Measurements from ENCODE around the gene LPP. TPM values are rescaled to one million over a fixed set of nuclear protein-coding genes. Genes with fewer than 3 reads are reported as not detected.

LPP gene
- polyA plus RNA-seq, 1 experiment, result 60.0 TPM

GRCh38 chr3:188294113-188294512 lies 140.2 kb downstream of the LPP start:
- DNase-seq (ENCODE audit: low read depth), result no peak
- Histone ChIP-seq H3K36me3 (ENCODE audit: control insufficient read depth, insufficient read depth, low read length) (no peaks in the 10 kb centered on the region), H3K4me3 (ENCODE audit: low read depth, low read length) (no peak overlapping the region), H3K27me3 (ENCODE audit: control insufficient read depth, insufficient read depth, low read length) (no peaks in the 10 kb centered on the region)
- no peak for TF ChIP-seq CTCF (IDR thresholded peaks at IDR 0.05; ENCODE audit: insufficient read depth, low read depth, low read length)
- ChIA-PET CTCF (interaction anchor here (1.3 to 1.4 kb wide), 2 partner anchors 22 to 554 kb away, joined by 4 to 5 read pairs; no protein-coding TSS in a partner anchor), POLR2A (interaction anchor here (0.9 kb wide), 1 partner anchor 141 kb away, joined by 11 read pairs; no protein-coding TSS in a partner anchor)

DNA sequence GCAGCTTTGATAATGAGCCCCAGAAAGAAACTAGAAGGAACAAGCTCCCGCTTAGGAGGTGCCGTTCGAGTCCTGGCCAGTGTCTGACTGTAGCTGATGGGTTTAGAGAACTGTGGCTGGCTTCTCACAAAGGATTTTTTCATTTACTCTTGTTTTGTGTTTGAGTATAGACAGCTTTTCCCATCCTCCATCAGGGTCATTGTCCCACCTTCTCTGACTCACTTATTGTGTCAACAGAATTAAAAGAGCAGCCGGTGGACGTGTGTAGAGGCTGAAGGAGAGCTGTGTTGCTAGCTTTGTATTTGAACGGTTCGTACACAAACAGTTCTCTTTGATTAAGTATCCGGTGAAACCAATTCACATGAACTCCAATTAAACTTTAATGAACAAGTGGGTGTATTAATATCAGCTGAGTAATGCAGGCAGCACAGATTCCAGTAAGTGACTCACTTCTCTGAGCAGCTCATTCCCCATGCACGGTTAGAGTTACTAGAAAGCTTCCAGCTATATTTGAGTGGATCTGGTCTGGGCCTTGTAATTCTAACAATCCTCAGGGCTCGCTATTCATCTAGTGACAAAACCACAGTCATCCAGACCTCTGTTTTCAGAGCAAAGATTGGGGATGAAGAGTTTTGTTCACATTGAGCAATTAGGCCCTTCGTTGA lies 141.0 kb downstream of the LPP start:
- Histone ChIP-seq H3K36me3 (ENCODE audit: control insufficient read depth, insufficient read depth, low read length) (no peaks in the 10 kb centered on the region), H3K4me3 (ENCODE audit: low read depth, low read length) (no peak overlapping the region), H3K27me3 (ENCODE audit: control insufficient read depth, insufficient read depth, low read length) (no peaks in the 10 kb centered on the region)
- ChIA-PET POLR2A (interaction anchor here (0.6 to 0.9 kb wide), 3 partner anchors 12 to 329 kb away, joined by 3 to 11 read pairs (median 3); no protein-coding TSS in a partner anchor), CTCF (interaction anchor here (1.3 to 1.4 kb wide), 2 partner anchors 21 to 555 kb away, joined by 4 to 5 read pairs; no protein-coding TSS in a partner anchor)
- DNase-seq (ENCODE audit: low read depth), result peak; percentile 91
- TF ChIP-seq CTCF (IDR thresholded peaks at IDR 0.05; ENCODE audit: insufficient read depth, low read depth, low read length), result no peak

DNA sequence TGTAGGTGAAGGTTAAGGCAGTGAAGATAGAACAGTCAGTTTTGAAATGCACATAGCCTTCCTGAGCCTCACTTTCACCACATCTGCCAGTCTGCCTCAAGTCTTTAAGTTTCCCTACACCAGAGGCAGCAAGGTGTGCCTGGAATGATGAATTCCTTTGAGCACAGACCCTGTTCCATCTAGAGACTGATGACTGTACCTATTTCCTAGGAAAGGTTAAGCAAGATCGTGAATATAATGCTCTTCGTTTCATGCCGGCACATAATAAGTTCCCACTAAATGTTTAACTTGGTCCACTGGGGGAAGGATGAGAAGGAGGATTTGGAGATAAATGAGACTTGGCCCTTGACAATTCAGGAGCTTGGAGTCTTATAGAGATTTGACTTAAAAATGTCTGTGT lies 141.9 kb downstream of the LPP start:
- DNase-seq (ENCODE audit: low read depth), result no peak
- H3K36me3 ChIP-seq (ENCODE audit: control insufficient read depth, insufficient read depth, low read length), result no peaks in the 10 kb centered on the region
- H3K4me3 ChIP-seq (ENCODE audit: low read depth, low read length), result no peak overlapping the region
- no peaks in the 10 kb centered on the region for H3K27me3 ChIP-seq (ENCODE audit: control insufficient read depth, insufficient read depth, low read length)
- POLR2A ChIA-PET, result no interaction called here
- CTCF ChIA-PET, result interaction anchor here (0.8 kb wide), 1 partner anchor 556 kb away, joined by 3 read pairs; no protein-coding TSS in a partner anchor
- TF ChIP-seq CTCF (IDR thresholded peaks at IDR 0.05; ENCODE audit: insufficient read depth, low read depth, low read length), result no peak

- Histone ChIP-seq H3K36me3 (ENCODE audit: control insufficient read depth, insufficient read depth, low read length) (no peaks in the 10 kb centered on the region), H3K27me3 (ENCODE audit: control insufficient read depth, insufficient read depth, low read length) (no peaks in the 10 kb centered on the region), H3K4me3 (ENCODE audit: low read depth, low read length) (no peak overlapping the region)
- ChIA-PET CTCF (interaction anchor here (0.8 kb wide), 1 partner anchor 557 kb away, joined by 3 read pairs; no protein-coding TSS in a partner anchor), POLR2A (no interaction called here)
- no peak for TF ChIP-seq CTCF (IDR thresholded peaks at IDR 0.05; ENCODE audit: insufficient read depth, low read depth, low read length)
- DNase-seq (ENCODE audit: low read depth), result peak; percentile 32
These were observed 143.0 kb downstream of the LPP start for GRCh38 chr3:188296761-188297612.

GRCh38 chr3:188298585-188298984 lies 144.6 kb downstream of the LPP start:
- CTCF ChIA-PET, result interaction anchor here (0.9 to 1.6 kb wide), 2 partner anchors 12 to 559 kb away, joined by 3 read pairs; no protein-coding TSS in a partner anchor
- Histone ChIP-seq H3K36me3 (ENCODE audit: control insufficient read depth, insufficient read depth, low read length) (no peaks in the 10 kb centered on the region), H3K4me3 (ENCODE audit: low read depth, low read length) (no peak overlapping the region), H3K27me3 (ENCODE audit: control insufficient read depth, insufficient read depth, low read length) (no peaks in the 10 kb centered on the region)
- no peak for TF ChIP-seq CTCF (IDR thresholded peaks at IDR 0.05; ENCODE audit: insufficient read depth, low read depth, low read length)
- POLR2A ChIA-PET, result interaction anchor here (0.6 kb wide), 1 partner anchor 241 kb away, joined by 3 read pairs; no protein-coding TSS in a partner anchor
- DNase-seq (ENCODE audit: low read depth), result no peak
